Panc1 (cell line): ENCODE measurements around the gene STXBP3.

Source experiments
- CTCF ChIP-seq: fragments of 450-650 bp; IDR thresholded peaks from 2 replicates; pipeline ENCODE4 v1.5.1; 2017; ENCODE audit warnings: mild to moderate bottlenecking
- POLR2AphosphoS5 ChIP-seq: IDR thresholded peaks from 2 replicates; pipeline ENCODE4 v1.6.1; 2012; ENCODE audit warnings: mild to moderate bottlenecking, low read depth, low read length, moderate library complexity
- SIN3A ChIP-seq: IDR thresholded peaks from 2 replicates; pipeline ENCODE4 v1.6.1; 2012; ENCODE audit warnings: low read depth, mild to moderate bottlenecking, low read length, moderate library complexity, borderline replicate concordance; ENCODE audit not compliant: insufficient read depth
- TCF7L2 ChIP-seq: IDR thresholded peaks from 2 replicates; pipeline ENCODE4 v1.6.1; 2011; ENCODE audit warnings: mild to moderate bottlenecking, low read depth, low read length, inconsistent platforms
- TF ChIP-seq, protein P1 (sequence below), 2 experiments: IDR thresholded peaks; 2 replicates each; pipeline ENCODE4 v1.6.1; 2011 to 2012; ENCODE audit warnings: low read depth in 2 of 2, control low read depth in 1 of 2, low read length in 1 of 2, mild to moderate bottlenecking in 1 of 2, moderate library complexity in 1 of 2; ENCODE audit not compliant: insufficient read depth in 1 of 2

GRCh38 chr1:108848806-108849205 is 102.3 kb downstream of the STXBP3 start:
- no peak for TF ChIP-seq CTCF
- TF ChIP-seq, protein P1, sequence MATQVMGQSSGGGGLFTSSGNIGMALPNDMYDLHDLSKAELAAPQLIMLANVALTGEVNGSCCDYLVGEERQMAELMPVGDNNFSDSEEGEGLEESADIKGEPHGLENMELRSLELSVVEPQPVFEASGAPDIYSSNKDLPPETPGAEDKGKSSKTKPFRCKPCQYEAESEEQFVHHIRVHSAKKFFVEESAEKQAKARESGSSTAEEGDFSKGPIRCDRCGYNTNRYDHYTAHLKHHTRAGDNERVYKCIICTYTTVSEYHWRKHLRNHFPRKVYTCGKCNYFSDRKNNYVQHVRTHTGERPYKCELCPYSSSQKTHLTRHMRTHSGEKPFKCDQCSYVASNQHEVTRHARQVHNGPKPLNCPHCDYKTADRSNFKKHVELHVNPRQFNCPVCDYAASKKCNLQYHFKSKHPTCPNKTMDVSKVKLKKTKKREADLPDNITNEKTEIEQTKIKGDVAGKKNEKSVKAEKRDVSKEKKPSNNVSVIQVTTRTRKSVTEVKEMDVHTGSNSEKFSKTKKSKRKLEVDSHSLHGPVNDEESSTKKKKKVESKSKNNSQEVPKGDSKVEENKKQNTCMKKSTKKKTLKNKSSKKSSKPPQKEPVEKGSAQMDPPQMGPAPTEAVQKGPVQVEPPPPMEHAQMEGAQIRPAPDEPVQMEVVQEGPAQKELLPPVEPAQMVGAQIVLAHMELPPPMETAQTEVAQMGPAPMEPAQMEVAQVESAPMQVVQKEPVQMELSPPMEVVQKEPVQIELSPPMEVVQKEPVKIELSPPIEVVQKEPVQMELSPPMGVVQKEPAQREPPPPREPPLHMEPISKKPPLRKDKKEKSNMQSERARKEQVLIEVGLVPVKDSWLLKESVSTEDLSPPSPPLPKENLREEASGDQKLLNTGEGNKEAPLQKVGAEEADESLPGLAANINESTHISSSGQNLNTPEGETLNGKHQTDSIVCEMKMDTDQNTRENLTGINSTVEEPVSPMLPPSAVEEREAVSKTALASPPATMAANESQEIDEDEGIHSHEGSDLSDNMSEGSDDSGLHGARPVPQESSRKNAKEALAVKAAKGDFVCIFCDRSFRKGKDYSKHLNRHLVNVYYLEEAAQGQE (IDR thresholded peaks at IDR 0.05; ENCODE audit: insufficient read depth in 1 of 2, low read depth in 2 of 2, low read length in 1 of 2), result no peak
- TF ChIP-seq TCF7L2, result no peak
- TF ChIP-seq POLR2AphosphoS5, result no peak
- no peak for TF ChIP-seq SIN3A
